ENCODE measurements around the gene TAGAP. TPM values are rescaled to one million over a fixed set of nuclear protein-coding genes. Genes with fewer than 3 reads are reported as not detected.

TAGAP gene
- total and polyA plus RNA-seq, 2 donors (not counting 1 experiment from before 2014, with no cell fraction given): 167 to 242 TPM

DNA sequence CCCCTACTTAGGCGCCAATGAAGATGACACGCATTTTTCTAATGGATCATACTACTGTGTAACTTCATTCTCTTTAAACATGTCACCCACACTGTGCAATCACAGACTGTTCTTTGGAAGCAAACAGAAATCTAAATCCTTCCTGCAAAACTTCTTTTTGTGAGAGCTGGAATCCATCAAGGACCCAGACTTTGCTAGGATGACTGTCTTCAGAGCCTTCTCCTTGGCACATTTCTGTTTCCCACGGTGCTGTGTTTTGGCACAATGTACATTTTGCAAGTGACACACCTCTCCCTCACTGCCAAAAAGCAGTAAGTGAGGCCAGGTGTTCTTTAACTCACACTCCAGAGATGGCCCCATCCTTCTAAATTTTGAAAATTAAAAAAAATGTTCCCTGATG, 21.7 kb upstream of the TAGAP start:
- CTCF ChIA-PET: interaction anchor here (3.4 to 5.1 kb wide), 2 partner anchors 23 to 44 kb away, joined by 11 to 71 read pairs; partner anchors contain the start of gene TAGAP
- Histone ChIP-seq H3K4me1 (ENCODE audit: control insufficient read depth in 2 of 2, insufficient read depth in 2 of 2, low read length in 2 of 2) (peaks cover 48% of the 10 kb centered on the region in 2 donors), H3K36me3 (replicated peaks in 1 of 2; ENCODE audit: control extremely low read depth in 1 of 2, control insufficient read depth in 1 of 2, extremely low read depth in 1 of 2, insufficient read depth in 2 of 2, low read length in 1 of 2) (no peaks in the 10 kb centered on the region), H3K27me3 (replicated peaks in 1 of 4; ENCODE audit: control extremely low read depth in 1 of 4, control insufficient read depth in 3 of 4, insufficient read depth in 4 of 4, low read length in 3 of 4) (no peaks in the 10 kb centered on the region), H3K4me2 (replicated peaks; ENCODE audit: low read depth, low read length, poor library complexity, severe bottlenecking) (no peak overlapping the region), H3K79me2 (ENCODE audit: control insufficient read depth, insufficient read depth, low read length) (no peaks in the 10 kb centered on the region), H3K9me3 (ENCODE audit: control extremely low read depth in 1 of 3, control insufficient read depth in 2 of 3, insufficient read depth in 1 of 3, low read length in 2 of 3) (no peaks in the 10 kb centered on the region), H3K9ac (ENCODE audit: low read length) (no peak overlapping the region), H2AFZ (ENCODE audit: insufficient read depth, low read depth, low read length, poor library complexity, severe bottlenecking) (no peak overlapping the region), H3K27ac (ENCODE audit: low read length in 2 of 2) (no peak overlapping the region), H4K20me1 (ENCODE audit: control insufficient read depth, insufficient read depth, low read length, poor library complexity, severe bottlenecking) (no peaks in the 10 kb centered on the region), H3K4me3 (ENCODE audit: control extremely low read depth in 1 of 5, extremely low read depth in 1 of 5, insufficient read depth in 1 of 5, low read depth in 2 of 5, low read length in 4 of 5) (no peak overlapping the region)
- Mint-ChIP-seq H3K4me1 (peaks cover 67% of the 10 kb centered on the region), H3K27ac (no peak overlapping the region), H3K9me3 (ENCODE audit: insufficient read depth) (no peaks in the 10 kb centered on the region), H3K4me3 (no peak overlapping the region), H3K27me3 (no peaks in the 10 kb centered on the region)
- DNase-seq (no peak), ATAC-seq (ENCODE audit: low read depth) (no peak)
- intact Hi-C loops (cut with micrococcal nuclease): no loop called here
- TF ChIP-seq, protein P1, sequence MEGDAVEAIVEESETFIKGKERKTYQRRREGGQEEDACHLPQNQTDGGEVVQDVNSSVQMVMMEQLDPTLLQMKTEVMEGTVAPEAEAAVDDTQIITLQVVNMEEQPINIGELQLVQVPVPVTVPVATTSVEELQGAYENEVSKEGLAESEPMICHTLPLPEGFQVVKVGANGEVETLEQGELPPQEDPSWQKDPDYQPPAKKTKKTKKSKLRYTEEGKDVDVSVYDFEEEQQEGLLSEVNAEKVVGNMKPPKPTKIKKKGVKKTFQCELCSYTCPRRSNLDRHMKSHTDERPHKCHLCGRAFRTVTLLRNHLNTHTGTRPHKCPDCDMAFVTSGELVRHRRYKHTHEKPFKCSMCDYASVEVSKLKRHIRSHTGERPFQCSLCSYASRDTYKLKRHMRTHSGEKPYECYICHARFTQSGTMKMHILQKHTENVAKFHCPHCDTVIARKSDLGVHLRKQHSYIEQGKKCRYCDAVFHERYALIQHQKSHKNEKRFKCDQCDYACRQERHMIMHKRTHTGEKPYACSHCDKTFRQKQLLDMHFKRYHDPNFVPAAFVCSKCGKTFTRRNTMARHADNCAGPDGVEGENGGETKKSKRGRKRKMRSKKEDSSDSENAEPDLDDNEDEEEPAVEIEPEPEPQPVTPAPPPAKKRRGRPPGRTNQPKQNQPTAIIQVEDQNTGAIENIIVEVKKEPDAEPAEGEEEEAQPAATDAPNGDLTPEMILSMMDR (IDR thresholded peaks at IDR 0.05): no peak
- no peak for TF ChIP-seq EZH2 (IDR thresholded peaks at IDR 0.05; ENCODE audit: borderline replicate concordance, insufficient read depth, low read depth, low read length, poor library complexity, severe bottlenecking)
- POLR2A ChIA-PET: interaction anchor here (0.6 kb wide), 1 partner anchor 22 kb away, joined by 3 read pairs; the partner anchor contains the start of gene TAGAP
- 92% methylated on average over 3 of the region's 3 CpGs for WGBS (ENCODE audit: insufficient coverage)

DNA sequence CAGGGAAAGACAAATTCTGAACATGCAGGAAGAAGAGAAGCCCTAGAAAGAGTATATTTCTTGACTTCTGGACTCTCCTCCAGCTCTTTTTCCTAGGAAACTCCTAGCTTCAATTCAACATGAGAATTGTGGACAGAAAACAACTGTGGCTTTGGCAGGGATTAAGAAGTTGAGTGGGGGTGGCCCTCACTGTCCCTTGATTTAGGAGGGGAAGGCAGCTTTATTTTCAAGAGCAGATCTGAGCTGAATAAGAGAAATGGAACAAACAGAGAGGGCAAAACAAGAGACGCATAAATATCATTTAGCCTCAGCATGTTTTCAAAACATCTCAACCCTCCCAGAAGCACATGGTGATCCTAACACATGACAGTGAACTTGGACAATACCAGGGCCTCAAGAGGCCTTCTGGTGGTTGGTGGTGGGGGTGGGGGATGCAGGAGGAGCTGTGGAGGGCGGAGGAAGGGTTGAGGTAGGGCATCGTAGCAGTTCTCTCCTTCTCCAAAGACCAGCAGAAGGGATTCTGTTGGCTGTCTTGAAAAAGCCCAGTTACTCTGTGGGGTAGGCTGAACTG, 21.1 kb upstream of the TAGAP start:
- ATAC-seq (ENCODE audit: low read depth): no peak
- H3K4me3 ChIP-seq (ENCODE audit: control extremely low read depth in 1 of 5, extremely low read depth in 1 of 5, insufficient read depth in 1 of 5, low read depth in 2 of 5, low read length in 4 of 5): no peak overlapping the region
- intact Hi-C loops (cut with micrococcal nuclease): no loop called here
- no peak for DNase-seq
- TF ChIP-seq, protein P1 (IDR thresholded peaks at IDR 0.05): no peak
- no peak for TF ChIP-seq EZH2 (IDR thresholded peaks at IDR 0.05; ENCODE audit: borderline replicate concordance, insufficient read depth, low read depth, low read length, poor library complexity, severe bottlenecking)
- H3K9ac ChIP-seq (ENCODE audit: low read length): no peak overlapping the region
- no peak overlapping the region for H3K4me2 ChIP-seq (replicated peaks; ENCODE audit: low read depth, low read length, poor library complexity, severe bottlenecking)
- POLR2A ChIA-PET: interaction anchor here (0.6 to 4.2 kb wide), 3 partner anchors 14 to 28 kb away, joined by 3 to 23 read pairs (median 4); partner anchors contain the start of gene TAGAP
- Mint-ChIP-seq H3K9me3 (ENCODE audit: insufficient read depth) (no peaks in the 10 kb centered on the region), H3K27ac (no peak overlapping the region), H3K27me3 (no peaks in the 10 kb centered on the region), H3K4me1 (peaks cover 73% of the 10 kb centered on the region), H3K4me3 (no peak overlapping the region)
- no peak overlapping the region for H2AFZ ChIP-seq (ENCODE audit: insufficient read depth, low read depth, low read length, poor library complexity, severe bottlenecking)
- CTCF ChIA-PET: interaction anchor here (0.8 to 5.7 kb wide), 6 partner anchors 9 to 44 kb away, joined by 3 to 71 read pairs (median 17); partner anchors contain the start of gene TAGAP
- no peaks in the 10 kb centered on the region for H3K36me3 ChIP-seq (replicated peaks in 1 of 2; ENCODE audit: control extremely low read depth in 1 of 2, control insufficient read depth in 1 of 2, extremely low read depth in 1 of 2, insufficient read depth in 2 of 2, low read length in 1 of 2)
- H4K20me1 ChIP-seq (ENCODE audit: control insufficient read depth, insufficient read depth, low read length, poor library complexity, severe bottlenecking): no peaks in the 10 kb centered on the region
- H3K9me3 ChIP-seq (ENCODE audit: control extremely low read depth in 1 of 3, control insufficient read depth in 2 of 3, insufficient read depth in 1 of 3, low read length in 2 of 3): peaks cover 0 to 4% (median 0%) of the 10 kb centered on the region in 3 donors
- peaks cover 54 to 55% of the 10 kb centered on the region in 2 donors for H3K4me1 ChIP-seq (ENCODE audit: control insufficient read depth in 2 of 2, insufficient read depth in 2 of 2, low read length in 2 of 2)
- no peaks in the 10 kb centered on the region for H3K79me2 ChIP-seq (ENCODE audit: control insufficient read depth, insufficient read depth, low read length)
- no peaks in the 10 kb centered on the region for H3K27me3 ChIP-seq (replicated peaks in 1 of 4; ENCODE audit: control extremely low read depth in 1 of 4, control insufficient read depth in 3 of 4, insufficient read depth in 4 of 4, low read length in 3 of 4)
- no peak overlapping the region for H3K27ac ChIP-seq (ENCODE audit: low read length in 2 of 2)
- WGBS (ENCODE audit: insufficient coverage): no CpG with 5 or more reads among the region's 3 CpGs
